KMS-11 (cell line): Measurements from ENCODE around the gene GNAT2.
A peak's percentile ranks its signal among the peaks of the same experiment; 100 is the strongest.

Source experiments
- H2AFZ ChIP-seq: fragments of 200-600 bp; sonication (generic); 2 replicates; pipeline ENCODE4 v1.6.1; 2016; ENCODE audit warnings: antibody characterized with exemption, mixed run types, low read depth
- H3K27ac ChIP-seq: fragments of 200-600 bp; sonication (generic); 2 replicates; pipeline ENCODE4 v1.6.1; 2016; ENCODE audit warnings: mild to moderate bottlenecking, mixed run types
- H3K27me3 ChIP-seq: fragments of 200-600 bp; sonication (generic); 2 replicates; pipeline ENCODE4 v1.6.1; 2017; ENCODE audit warnings: mild to moderate bottlenecking, low read depth, mixed run types, moderate library complexity; ENCODE audit not compliant: insufficient read depth
- H3K36me3 ChIP-seq: fragments of 200-600 bp; sonication (generic); 2 replicates; pipeline ENCODE4 v1.6.1; 2017; ENCODE audit warnings: mild to moderate bottlenecking, mixed run types; ENCODE audit not compliant: insufficient read depth
- H3K4me1 ChIP-seq: fragments of 200-600 bp; sonication (generic); 2 replicates; pipeline ENCODE4 v1.6.1; 2016; ENCODE audit warnings: mild to moderate bottlenecking, low read depth, mixed run types; ENCODE audit not compliant: poor library complexity, severe bottlenecking
- H3K4me2 ChIP-seq: fragments of 200-600 bp; sonication (generic); 2 replicates; pipeline ENCODE4 v1.7.0; 2016; ENCODE audit warnings: mild to moderate bottlenecking, mixed run types
- H3K4me3 ChIP-seq: fragments of 200-600 bp; sonication (generic); IDR thresholded peaks from 2 replicates; pipeline ENCODE4 v1.6.1; 2017; ENCODE audit warnings: low read depth, low read length, mixed read lengths; ENCODE audit not compliant: insufficient read depth
- H3K79me2 ChIP-seq: fragments of 200-600 bp; sonication (generic); 2 replicates; pipeline ENCODE4 v1.6.1; 2016; ENCODE audit warnings: low read depth, mixed run types; ENCODE audit not compliant: insufficient read depth
- H3K9ac ChIP-seq: fragments of 200-600 bp; sonication (generic); 2 replicates; pipeline ENCODE4 v1.6.1; 2016; ENCODE audit warnings: mild to moderate bottlenecking, mixed run types
- H4K20me1 ChIP-seq: fragments of 200-600 bp; sonication (generic); 2 replicates; pipeline ENCODE4 v1.6.1; 2016; ENCODE audit warnings: mild to moderate bottlenecking, mixed run types; ENCODE audit not compliant: insufficient read depth
- CTCF ChIP-seq: fragments of 200-600 bp; sonication (generic); conservative IDR thresholded peaks from 2 replicates; pipeline ENCODE4 v1.6.1; 2017; ENCODE audit warnings: low read depth, mild to moderate bottlenecking, antibody characterized with exemption, low read length, moderate library complexity, mixed read lengths

GNAT2 gene

GRCh38 chr1:109624201-109625010, 5.0 kb upstream of the GNAT2 start:
- Histone ChIP-seq H3K36me3 (peaks cover 15% of the 10 kb centered on the region; the same call in 1 of the 2 replicates), H3K4me2 (no peak overlapping the region)

GRCh38 chr1:109623601-109624161, 4.3 kb upstream of the GNAT2 start:
- Histone ChIP-seq H3K9ac (no peak overlapping the region), H4K20me1 (no peaks in the 10 kb centered on the region), H2AFZ (no peak overlapping the region), H3K4me3 (no peak overlapping the region), H3K36me3 (peaks cover 13% of the 10 kb centered on the region; the same call in 1 of the 2 replicates), H3K4me1 (peaks cover 16% of the 10 kb centered on the region), H3K27me3 (no peaks in the 10 kb centered on the region), H3K4me2 (no peak overlapping the region), H3K27ac (no peak overlapping the region), H3K79me2 (peaks cover 48% of the 10 kb centered on the region)
- no peak for TF ChIP-seq CTCF

More at GRCh38 chr1:109624201-109625010, 5.0 kb upstream of the GNAT2 start:
- Histone ChIP-seq H3K79me2 (peaks cover 48% of the 10 kb centered on the region), H4K20me1 (no peaks in the 10 kb centered on the region), H3K4me3 (no peak overlapping the region), H3K4me1 (peaks cover 9% of the 10 kb centered on the region), H3K27ac (no peak overlapping the region), H3K9ac (no peak overlapping the region), H2AFZ (no peak overlapping the region), H3K27me3 (no peaks in the 10 kb centered on the region)
- no peak for TF ChIP-seq CTCF

GRCh38 chr1:109622895-109623294, 3.5 kb upstream of the GNAT2 start:
- H3K4me2 ChIP-seq, result no peak overlapping the region
- no peak overlapping the region for H3K4me3 ChIP-seq
- peaks cover 24% of the 10 kb centered on the region for H3K4me1 ChIP-seq
- H3K79me2 ChIP-seq, result peaks cover 48% of the 10 kb centered on the region
- H3K27me3 ChIP-seq, result no peaks in the 10 kb centered on the region
- H3K36me3 ChIP-seq, result peaks cover 6% of the 10 kb centered on the region; the same call in 1 of the 2 replicates
- no peak overlapping the region for H3K9ac ChIP-seq
- TF ChIP-seq CTCF, result no peak
- no peaks in the 10 kb centered on the region for H4K20me1 ChIP-seq
- H2AFZ ChIP-seq, result no peak overlapping the region
- H3K27ac ChIP-seq, result no peak overlapping the region

- H3K4me2 ChIP-seq, result peak overlapping the region; percentile 98; the same call in 1 of the 2 replicates
- H4K20me1 ChIP-seq, result no peaks in the 10 kb centered on the region
- H3K79me2 ChIP-seq, result peaks cover 48% of the 10 kb centered on the region
- no peak for TF ChIP-seq CTCF
- no peak overlapping the region for H2AFZ ChIP-seq
- H3K4me3 ChIP-seq, result no peak overlapping the region
- no peak overlapping the region for H3K27ac ChIP-seq
- peaks cover 24% of the 10 kb centered on the region for H3K4me1 ChIP-seq
- H3K9ac ChIP-seq, result no peak overlapping the region
- no peaks in the 10 kb centered on the region for H3K27me3 ChIP-seq
- peaks cover 4% of the 10 kb centered on the region; the same call in 1 of the 2 replicates for H3K36me3 ChIP-seq
These were observed 2.9 kb upstream of the GNAT2 start for GRCh38 chr1:109622137-109622892.
